Endodermal cell (in vitro differentiated cells): Measurements from ENCODE around the gene ITCH. TPM values are rescaled to one million over a fixed set of nuclear protein-coding genes. Genes with fewer than 3 reads are reported as not detected.
"Not testable (repeated sequence)": the region's sequence is repeated elsewhere in the genome, so short reads cannot be mapped to it uniquely, and the experiment has no call there.

ENCODE experiments used
- DNase-seq: peaks from one replicate; pipeline ENCODE4 v3.0.0-alpha.2; 2017
- H3K27ac ChIP-seq: 2 replicates; pipeline ENCODE4 v1.5.1; 2013; ENCODE audit warnings: mild to moderate bottlenecking, low read depth, low read length, moderate library complexity
- H3K27me3 ChIP-seq: 2 replicates; pipeline ENCODE4 v1.6.1; 2013; ENCODE audit warnings: mild to moderate bottlenecking, low read length, moderate library complexity; ENCODE audit not compliant: insufficient read depth, control insufficient read depth, poor library complexity, severe bottlenecking
- H3K36me3 ChIP-seq: 2 replicates; pipeline ENCODE4 v1.7.0; 2013; ENCODE audit warnings: mild to moderate bottlenecking, low read length, moderate library complexity; ENCODE audit not compliant: control insufficient read depth, insufficient read depth
- H3K4me1 ChIP-seq: one replicate; pipeline ENCODE4 v1.7.0; 2013; ENCODE audit warnings: low read length; ENCODE audit not compliant: control insufficient read depth, insufficient read depth
- H3K4me3 ChIP-seq: 2 replicates; pipeline ENCODE4 v1.5.1; 2013; ENCODE audit warnings: mild to moderate bottlenecking, low read length, moderate library complexity
- H3K9ac ChIP-seq: 2 replicates; pipeline ENCODE4 v1.6.1; 2013; ENCODE audit warnings: mild to moderate bottlenecking, low read length, moderate library complexity; ENCODE audit not compliant: poor library complexity, severe bottlenecking; ENCODE audit errors: extremely low read depth
- H3K9me3 ChIP-seq: 2 replicates; pipeline ENCODE4 v1.6.1; 2013; ENCODE audit warnings: mild to moderate bottlenecking, low read length, moderate library complexity; ENCODE audit not compliant: control insufficient read depth
- H3K27ac Mint-ChIP-seq: 2 replicates; pipeline ENCODE4 v1.8.0; 2020; ENCODE audit warnings: mixed read lengths
- H3K27me3 Mint-ChIP-seq: 2 replicates; pipeline ENCODE4 v1.8.0; 2021; ENCODE audit warnings: mild to moderate bottlenecking, mixed read lengths; ENCODE audit not compliant: insufficient read depth
- H3K36me3 Mint-ChIP-seq: 2 replicates; pipeline ENCODE4 v1.8.0; 2020; ENCODE audit warnings: low read depth, mixed read lengths
- H3K4me1 Mint-ChIP-seq: 2 replicates; pipeline ENCODE4 v1.8.0; 2020; ENCODE audit warnings: mixed read lengths
- H3K4me3 Mint-ChIP-seq: 2 replicates; pipeline ENCODE4 v1.8.0; 2020; ENCODE audit warnings: mild to moderate bottlenecking, moderate library complexity, mixed read lengths
- H3K9me3 Mint-ChIP-seq: 2 replicates; pipeline ENCODE4 v1.8.0; 2020; ENCODE audit warnings: mild to moderate bottlenecking, mixed read lengths
- CTCF ChIP-seq: fragments of 200-600 bp; sonication (generic); conservative IDR thresholded peaks from 2 replicates; pipeline ENCODE4 v1.5.0; 2021; ENCODE audit warnings: antibody characterized with exemption, mild to moderate bottlenecking
- WGBS, 2 experiments: methylation state at CpG; one replicate each; pipeline versions ENCODE4 v1.1.5 to v1.1.7; 2013; ENCODE audit warnings: missing lambda C conversion rate in 2 of 2, mixed read lengths in 1 of 2; ENCODE audit not compliant: insufficient coverage in 1 of 2, insufficient read length in 1 of 2; 5-methylcytosine and 5-hydroxymethylcytosine counted together
- total RNA-seq, 2 donors: library from RNA; stranded (reverse); fragmentation: NEBNext Ultra II Directional in 1 of 2; extraction: Animal tissue kit (Norgen Biotek cat#: 25700) in 1 of 2; gene quantifications; 2 replicates in 1 of 2; 3 replicates in 1 of 2; pipeline ENCODE4 v1.2.1, GENCODE V29; 2021

ITCH gene
- total RNA-seq, 2 donors from 2014 or later = 65.1 to 84.4 TPM

- Histone ChIP-seq H3K36me3 (no peaks in the 10 kb centered on the region), H3K4me1 (no peaks in the 10 kb centered on the region), H3K4me3 (no peak overlapping the region), H3K27ac (no peak overlapping the region), H3K9me3 (no peaks in the 10 kb centered on the region), H3K27me3 (no peaks in the 10 kb centered on the region), H3K9ac (no peak overlapping the region)
- H3K36me3 Mint-ChIP-seq = no peaks in the 10 kb centered on the region
- no peak for TF ChIP-seq CTCF
- no peaks in the 10 kb centered on the region for H3K9me3 Mint-ChIP-seq
- no peak overlapping the region for H3K27ac Mint-ChIP-seq
- DNase-seq = no peak
- H3K4me1 Mint-ChIP-seq = peaks cover 21% of the 10 kb centered on the region
- no peaks in the 10 kb centered on the region for H3K27me3 Mint-ChIP-seq
- no peak overlapping the region for H3K4me3 Mint-ChIP-seq
- WGBS, 2 experiments = 89 to 93% methylated on average over 10 of the region's 10 CpGs
Observed at GRCh38 chr20:34343458-34344211, 19.4 kb upstream of the ITCH start.

- no peaks in the 10 kb centered on the region for H3K4me1 ChIP-seq
- no peak for TF ChIP-seq CTCF
- no peak overlapping the region for H3K4me3 ChIP-seq
- no peaks in the 10 kb centered on the region for H3K9me3 ChIP-seq
- Mint-ChIP-seq H3K27ac (no peak overlapping the region), H3K27me3 (no peaks in the 10 kb centered on the region), H3K36me3 (no peaks in the 10 kb centered on the region), H3K4me1 (peaks cover 23% of the 10 kb centered on the region), H3K4me3 (no peak overlapping the region), H3K9me3 (no peaks in the 10 kb centered on the region)
- no peaks in the 10 kb centered on the region for H3K27me3 ChIP-seq
- H3K9ac ChIP-seq = no peak overlapping the region
- DNase-seq = no peak
- 80 to 84% methylated on average over 3 to 5 of the region's 5 CpGs for WGBS, 2 experiments
- no peak overlapping the region for H3K27ac ChIP-seq
- no peaks in the 10 kb centered on the region for H3K36me3 ChIP-seq
Observed at GRCh38 chr20:34344238-34344637, 18.8 kb upstream of the ITCH start.

- no peaks in the 10 kb centered on the region for H3K27me3 Mint-ChIP-seq
- no peak overlapping the region for H3K9ac ChIP-seq
- 75 to 78% methylated on average over 4 to 6 of the region's 6 CpGs for WGBS, 2 experiments
Observed at GRCh38 chr20:34345402-34345736, 17.7 kb upstream of the ITCH start.

GRCh38 chr20:34345839-34346532 lies 17.1 kb upstream of the ITCH start:
- H3K27me3 Mint-ChIP-seq, H3K36me3 Mint-ChIP-seq, H3K9me3 ChIP-seq, H3K4me3 ChIP-seq, H3K27ac ChIP-seq, H3K9me3 Mint-ChIP-seq, H3K36me3 ChIP-seq, H3K9ac ChIP-seq, H3K4me1 ChIP-seq, H3K4me3 Mint-ChIP-seq, H3K27me3 ChIP-seq: not testable (repeated sequence)
- WGBS, 2 experiments = 72 to 81% methylated on average over 4 to 7 of the region's 10 CpGs
- H3K27ac Mint-ChIP-seq = peak overlapping the region; percentile 86
- peaks cover 22% of the 10 kb centered on the region for H3K4me1 Mint-ChIP-seq
- DNase-seq = peak; percentile 77

More at GRCh38 chr20:34345402-34345736, 17.7 kb upstream of the ITCH start:
- H3K4me1 Mint-ChIP-seq = peaks cover 23% of the 10 kb centered on the region
- no peak overlapping the region for H3K4me3 ChIP-seq
- H3K4me3 Mint-ChIP-seq = no peak overlapping the region
- no peak overlapping the region for H3K27ac Mint-ChIP-seq
- no peaks in the 10 kb centered on the region for H3K9me3 ChIP-seq
- H3K36me3 Mint-ChIP-seq = no peaks in the 10 kb centered on the region
- H3K27ac ChIP-seq = no peak overlapping the region
- no peak for TF ChIP-seq CTCF
- no peaks in the 10 kb centered on the region for H3K27me3 ChIP-seq
- DNase-seq = no peak
- no peaks in the 10 kb centered on the region for H3K9me3 Mint-ChIP-seq
- no peaks in the 10 kb centered on the region for H3K4me1 ChIP-seq
- no peaks in the 10 kb centered on the region for H3K36me3 ChIP-seq

GRCh38 chr20:34346533-34346865 lies 16.6 kb upstream of the ITCH start:
- not testable (repeated sequence) for H3K9ac ChIP-seq, H3K27me3 Mint-ChIP-seq, H3K9me3 ChIP-seq, H3K4me1 ChIP-seq, H3K36me3 ChIP-seq, H3K27ac ChIP-seq, H3K27ac Mint-ChIP-seq, H3K4me3 ChIP-seq, H3K27me3 ChIP-seq, DNase-seq, H3K9me3 Mint-ChIP-seq, H3K4me3 Mint-ChIP-seq, H3K36me3 Mint-ChIP-seq
- H3K4me1 Mint-ChIP-seq = peaks cover 21% of the 10 kb centered on the region
- 91 to 94% methylated on average over 9 of the region's 9 CpGs for WGBS, 2 experiments
